Tibial nerve (tissue), 3 donors: Measurements from ENCODE around the gene FLVCR1.

Experiments used
- POLR2A ChIP-seq, 2 donors: fragments of 450-650 bp; IDR thresholded peaks; one replicate each; pipeline ENCODE4 v1.6.1; 2017; ENCODE audit warnings: antibody characterized with exemption in 2 of 2, mild to moderate bottlenecking in 2 of 2, moderate library complexity in 2 of 2
- TF ChIP-seq, protein P1 (sequence below), 5 experiments: fragments of 200-600 bp in 3 of 5; fragments of 450-650 bp in 2 of 5; sonication (generic) in 3 of 5; IDR thresholded peaks; one replicate each; pipeline ENCODE4 v1.5.1; 2016 to 2019; ENCODE audit warnings: antibody characterized with exemption in 5 of 5, mild to moderate bottlenecking in 3 of 5, moderate library complexity in 2 of 5

DNA sequence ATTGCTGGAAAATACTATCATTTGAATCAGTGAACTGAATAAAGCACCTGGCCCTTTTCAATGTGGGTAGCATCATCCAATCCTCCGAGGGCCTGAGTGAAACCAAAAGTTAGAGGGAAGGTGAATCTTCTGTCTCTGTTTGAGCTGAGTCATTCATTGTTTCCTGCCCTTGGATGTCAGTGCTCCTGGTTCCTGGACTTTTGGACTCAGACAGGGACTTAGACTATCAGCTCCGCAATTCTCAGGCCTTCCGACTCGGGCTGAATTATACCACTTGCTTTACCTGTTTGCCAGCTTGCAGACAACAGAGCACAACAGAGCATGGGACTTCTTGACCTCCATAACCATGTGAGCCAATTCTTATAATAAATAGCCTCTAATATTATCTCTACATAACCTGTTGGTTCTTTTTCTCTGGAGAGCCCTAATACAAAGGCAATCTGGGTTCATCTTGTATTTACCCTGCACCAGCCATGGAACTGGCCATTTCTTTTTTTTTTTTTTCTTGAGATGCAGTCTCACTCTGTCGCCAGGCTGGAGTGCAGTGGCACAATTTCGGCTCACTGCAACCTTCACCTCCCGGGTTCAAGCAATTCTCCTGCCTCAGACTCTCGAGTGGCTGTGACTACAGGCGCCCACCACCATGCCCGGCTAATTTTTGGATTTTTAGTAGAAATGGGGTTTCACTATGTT is 73.1 kb downstream of the FLVCR1 start:
- TF ChIP-seq POLR2A (IDR thresholded peaks at IDR 0.05) = no peak
- TF ChIP-seq, protein P1, sequence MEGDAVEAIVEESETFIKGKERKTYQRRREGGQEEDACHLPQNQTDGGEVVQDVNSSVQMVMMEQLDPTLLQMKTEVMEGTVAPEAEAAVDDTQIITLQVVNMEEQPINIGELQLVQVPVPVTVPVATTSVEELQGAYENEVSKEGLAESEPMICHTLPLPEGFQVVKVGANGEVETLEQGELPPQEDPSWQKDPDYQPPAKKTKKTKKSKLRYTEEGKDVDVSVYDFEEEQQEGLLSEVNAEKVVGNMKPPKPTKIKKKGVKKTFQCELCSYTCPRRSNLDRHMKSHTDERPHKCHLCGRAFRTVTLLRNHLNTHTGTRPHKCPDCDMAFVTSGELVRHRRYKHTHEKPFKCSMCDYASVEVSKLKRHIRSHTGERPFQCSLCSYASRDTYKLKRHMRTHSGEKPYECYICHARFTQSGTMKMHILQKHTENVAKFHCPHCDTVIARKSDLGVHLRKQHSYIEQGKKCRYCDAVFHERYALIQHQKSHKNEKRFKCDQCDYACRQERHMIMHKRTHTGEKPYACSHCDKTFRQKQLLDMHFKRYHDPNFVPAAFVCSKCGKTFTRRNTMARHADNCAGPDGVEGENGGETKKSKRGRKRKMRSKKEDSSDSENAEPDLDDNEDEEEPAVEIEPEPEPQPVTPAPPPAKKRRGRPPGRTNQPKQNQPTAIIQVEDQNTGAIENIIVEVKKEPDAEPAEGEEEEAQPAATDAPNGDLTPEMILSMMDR (IDR thresholded peaks at IDR 0.05) = no peak
